Epithelial cell of esophagus (primary cell): Measurements from ENCODE around the gene ARRDC4.

ENCODE experiments used
- DNase-seq: peaks from one replicate; pipeline ENCODE4 v3.0.0; 2010; ENCODE audit warnings: low read depth
- H3K4me3 ChIP-seq: 2 replicates; pipeline ENCODE4 v1.5.1; 2011; ENCODE audit warnings: mild to moderate bottlenecking, low read length, control low read depth
- CTCF ChIP-seq: IDR thresholded peaks from 2 replicates; pipeline ENCODE4 v1.5.1; 2011; ENCODE audit warnings: low read depth, mild to moderate bottlenecking, low read length, control low read depth, inconsistent platforms; ENCODE audit not compliant: insufficient read depth; ENCODE audit errors: missing control alignments

ARRDC4 gene

DNA sequence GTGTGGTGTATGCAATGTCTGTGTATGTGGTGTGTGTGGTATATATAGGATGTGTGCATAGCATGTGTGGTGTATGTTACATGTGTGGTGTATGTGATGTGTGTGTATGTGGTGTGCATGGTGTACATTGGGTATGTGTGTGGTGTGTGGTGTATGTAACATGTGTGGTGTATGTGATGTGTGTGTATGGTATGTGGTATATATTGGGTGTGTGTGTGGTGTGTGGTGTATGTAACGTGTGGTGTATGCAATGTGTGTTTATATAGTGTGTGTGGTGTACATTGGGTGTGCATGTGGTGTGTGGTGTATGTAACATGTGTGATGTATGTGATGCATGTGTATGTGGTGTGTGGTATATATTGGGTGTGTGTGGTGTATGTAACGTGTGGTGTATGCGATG, 41.9 kb downstream of the ARRDC4 start:
- no peak for DNase-seq
- H3K4me3 ChIP-seq = no peak overlapping the region
- no peak for TF ChIP-seq CTCF

- no peak for DNase-seq
- TF ChIP-seq CTCF = no peak
- H3K4me3 ChIP-seq = no peak overlapping the region
Measured at GRCh38 chr15:98002866-98003265, 42.4 kb downstream of the ARRDC4 start.

- no peak overlapping the region for H3K4me3 ChIP-seq
- no peak for TF ChIP-seq CTCF
- DNase-seq = peak; percentile 97
Measured at GRCh38 chr15:98003518-98003917, 43.0 kb downstream of the ARRDC4 start.

DNA sequence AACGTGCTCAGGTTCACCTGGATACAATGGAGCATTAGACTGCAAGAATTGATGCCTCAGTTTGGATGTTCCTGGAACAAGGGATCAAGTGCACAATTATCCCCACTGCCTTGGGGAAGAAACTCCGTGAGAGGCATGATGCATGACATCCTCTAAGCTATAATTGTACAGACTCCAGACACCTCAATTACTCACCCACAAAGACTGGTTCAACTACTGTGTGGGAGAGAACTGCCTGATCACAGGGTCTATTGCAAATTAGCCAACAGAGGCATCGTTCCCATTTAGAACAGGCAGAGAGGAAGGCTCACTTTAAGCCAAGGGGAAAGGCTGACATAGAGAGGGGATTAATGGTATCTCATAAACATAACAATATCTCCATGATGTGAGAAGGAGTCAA, 43.5 kb downstream of the ARRDC4 start:
- DNase-seq = peak; percentile 95
- no peak for TF ChIP-seq CTCF
- no peak overlapping the region for H3K4me3 ChIP-seq

DNA sequence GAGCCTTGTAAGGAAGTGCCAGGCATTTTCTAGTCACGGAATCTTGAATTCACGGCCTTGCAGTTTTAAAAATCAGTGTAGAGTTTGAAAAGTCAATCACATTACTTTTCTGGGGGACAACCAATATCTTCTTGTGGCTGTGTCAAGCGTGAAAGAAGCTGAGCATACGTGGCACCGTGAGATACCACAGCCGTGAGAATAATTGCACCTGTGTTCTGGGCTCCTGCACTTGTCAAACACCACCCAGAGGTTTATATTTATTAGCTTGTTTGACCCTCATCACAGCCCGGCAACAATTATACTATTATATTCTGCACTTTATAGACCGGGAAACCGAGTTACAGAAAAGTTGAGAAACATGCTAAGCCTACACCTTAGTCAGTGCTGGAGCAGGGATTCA, 45.2 kb downstream of the ARRDC4 start:
- no peak for TF ChIP-seq CTCF
- H3K4me3 ChIP-seq = no peak overlapping the region
- DNase-seq = no peak

DNA sequence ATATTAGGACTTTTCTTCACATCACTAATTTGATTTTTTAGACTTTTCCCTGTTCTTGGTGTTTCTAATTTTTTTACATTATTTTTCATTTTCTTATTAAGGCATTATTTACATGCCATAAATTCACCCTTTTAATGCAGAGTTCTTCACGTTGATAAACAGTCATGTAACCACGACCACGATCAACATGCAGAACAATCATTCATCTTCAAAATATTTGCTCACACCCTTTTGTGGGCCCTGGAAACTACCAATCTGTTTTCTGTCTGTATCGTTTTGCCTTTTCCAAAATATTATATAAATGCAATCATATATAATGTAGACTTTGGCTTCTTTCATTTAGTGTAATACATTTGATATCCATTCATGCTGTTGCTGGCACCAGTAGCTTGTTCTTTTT, 48.7 kb downstream of the ARRDC4 start:
- H3K4me3 ChIP-seq = no peak overlapping the region
- DNase-seq = no peak
- no peak for TF ChIP-seq CTCF

DNA sequence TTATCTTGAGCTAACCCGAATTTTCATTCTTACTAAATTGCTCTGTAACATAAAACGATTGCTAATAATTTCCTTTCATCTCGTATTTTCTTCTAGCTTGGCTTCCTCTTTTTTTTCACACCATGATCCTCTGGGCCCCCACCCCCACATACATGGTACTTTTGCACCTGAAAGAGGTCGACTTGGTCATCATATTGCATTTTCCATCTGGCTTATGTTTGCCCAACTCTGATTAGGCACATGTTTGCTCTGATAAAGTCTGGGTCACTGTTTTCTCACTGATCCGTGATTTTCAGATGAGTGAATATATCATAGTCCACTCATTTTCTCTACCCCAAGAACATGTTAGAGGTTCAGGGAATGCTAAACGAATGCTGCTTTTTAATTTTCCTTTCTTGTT, 49.5 kb downstream of the ARRDC4 start:
- TF ChIP-seq CTCF = no peak
- DNase-seq = no peak
- H3K4me3 ChIP-seq = no peak overlapping the region
